LHCN-M2 (cell line): ENCODE data around the gene CCDC102B. TPM values are rescaled to one million over a fixed set of nuclear protein-coding genes. Genes with fewer than 3 reads are reported as not detected.
A peak's percentile ranks its signal among the peaks of the same experiment; 100 is the strongest.

Experiments used
- DNase-seq: peaks from one replicate; pipeline ENCODE4 v3.0.0-alpha.2; 2012; ENCODE audit warnings: low read depth
- total RNA-seq: library from RNA; depleted of rRNA; stranded (reverse); fragments of >200 nt; gene quantifications from 2 replicates; pipeline ENCODE4 v1.2.3, GENCODE V29; 2014; rRNA removed

The CCDC102B gene
- total RNA-seq, 1 experiment from 2014 or later: 13.6 TPM

GRCh38 chr18:69081846-69082245 is 284.0 kb downstream of the CCDC102B start:
- no peak for DNase-seq

DNA sequence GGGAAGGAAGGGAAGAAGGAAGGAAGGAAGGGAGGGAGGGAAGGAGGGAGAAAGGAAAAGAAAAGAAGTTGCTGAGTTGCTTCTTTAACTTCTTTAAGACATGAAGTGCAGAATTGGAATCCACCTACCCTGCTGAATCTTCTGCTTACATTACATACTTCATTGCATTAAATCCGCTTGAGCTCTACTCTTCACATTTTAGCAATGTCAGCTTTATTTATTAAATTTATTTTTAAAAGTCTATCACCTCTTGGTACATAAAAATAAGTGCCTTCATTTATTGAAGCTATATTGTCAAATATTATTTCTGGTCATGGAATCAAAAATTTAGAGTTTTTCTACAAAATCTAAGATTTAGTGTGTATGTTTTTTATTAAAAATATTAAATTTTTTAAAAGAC is 284.6 kb downstream of the CCDC102B start:
- DNase-seq: no peak

- DNase-seq: no peak
These were observed 288.1 kb downstream of the CCDC102B start for GRCh38 chr18:69085951-69086350.

DNA sequence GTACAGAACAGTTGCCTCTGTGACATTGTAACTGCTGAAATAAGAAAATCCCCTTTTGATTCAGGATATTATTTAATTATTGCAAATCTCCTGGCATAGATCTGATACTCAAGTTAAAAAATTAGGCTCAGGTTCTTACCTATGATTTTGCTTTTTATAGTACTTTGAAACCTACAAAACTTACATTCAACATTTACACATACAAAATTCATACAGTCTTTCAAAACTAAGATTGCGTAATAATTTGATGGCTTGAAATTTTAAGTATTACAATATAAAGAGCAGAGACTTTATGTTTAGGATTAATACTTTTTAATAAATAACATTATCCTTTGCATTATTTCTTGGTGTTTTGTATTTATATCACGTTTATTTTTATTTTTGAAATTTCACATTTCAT is 291.1 kb downstream of the CCDC102B start:
- no peak for DNase-seq

GRCh38 chr18:69097349-69097748 is 299.5 kb downstream of the CCDC102B start:
- DNase-seq: no peak

GRCh38 chr18:69102959-69103358 is 305.1 kb downstream of the CCDC102B start:
- peak; percentile 23 for DNase-seq

Other genes starting within 250 kb of the CCDC102B start
- 81.0 and 85.8 TPM in 2 replicates for gene TMX3, start 83.0 kb upstream of the CCDC102B start, total RNA-seq